Panc1 (cell line): ENCODE results near the gene WDHD1. TPM values are rescaled to one million over a fixed set of nuclear protein-coding genes. Genes with fewer than 3 reads are reported as not detected.

ENCODE experiments used
- ATAC-seq: fragments of 200-7000 bp; cut with Tn5 transposase; 2 replicates; pipeline ENCODE4 v1.9.1; 2020; ENCODE audit warnings: mild to moderate bottlenecking, moderate library complexity
- BruUV-seq: library from RNA; stranded (reverse); fragments of 400-500 nt; replicated peaks from 2 replicates; lab custom pipeline; 2021; lab: Mats Ljungman, UMichigan
- CTCF ChIA-PET: fragments of 300-600 bp; sonication (Branson Sonifier 250); formaldehyde crosslinking; loops from one replicate; lab custom pipeline; 2022; ENCODE audit warnings: antibody characterized with exemption; lab: Charles Lee
- POLR2A ChIA-PET: fragments of 300-600 bp; sonication (Branson Sonifier 250); formaldehyde crosslinking; loops from one replicate; lab custom pipeline; 2022; ENCODE audit warnings: antibody characterized with exemption; lab: Charles Lee
- DNase-seq: peaks from one replicate; pipeline ENCODE4 v3.0.0-alpha.2; 2010; ENCODE audit warnings: low read depth, low spot score
- H3K27ac ChIP-seq: 2 replicates; pipeline ENCODE4 v1.5.1; 2011; ENCODE audit warnings: mild to moderate bottlenecking, low read length, inconsistent platforms
- H3K27me3 ChIP-seq: fragments of 200-500 bp; sonication (Bioruptor generic); 2 replicates; pipeline ENCODE4 v1.6.0; 2014; ENCODE audit warnings: low read length, inconsistent platforms; ENCODE audit not compliant: control insufficient read depth, insufficient read depth
- H3K36me3 ChIP-seq: fragments of 200-500 bp; sonication (Bioruptor generic); 2 replicates; pipeline ENCODE4 v1.5.1; 2014; ENCODE audit warnings: inconsistent platforms, mild to moderate bottlenecking, low read length, moderate library complexity; ENCODE audit not compliant: control insufficient read depth, insufficient read depth
- H3K4me1 ChIP-seq: 2 replicates; pipeline ENCODE4 v1.5.1; 2011; ENCODE audit warnings: inconsistent platforms, mild to moderate bottlenecking, low read length, moderate library complexity; ENCODE audit not compliant: control insufficient read depth, insufficient read depth
- H3K4me3 ChIP-seq, 2 experiments: 2 replicates each; pipeline ENCODE4 v1.5.1; 2011 to 2012; ENCODE audit warnings: low read depth in 2 of 2, low read length in 2 of 2, mild to moderate bottlenecking in 2 of 2, inconsistent platforms in 1 of 2, moderate library complexity in 1 of 2
- H3K9me3 ChIP-seq: fragments of 200-500 bp; sonication (Bioruptor generic); 2 replicates; pipeline ENCODE4 v1.5.1; 2014; ENCODE audit warnings: low read depth, mild to moderate bottlenecking, inconsistent platforms, low read length, moderate library complexity; ENCODE audit not compliant: control insufficient read depth, insufficient read depth
- POLR2AphosphoS5 ChIP-seq: IDR thresholded peaks from 2 replicates; pipeline ENCODE4 v1.6.1; 2012; ENCODE audit warnings: mild to moderate bottlenecking, low read depth, low read length, moderate library complexity
- SIN3A ChIP-seq: IDR thresholded peaks from 2 replicates; pipeline ENCODE4 v1.6.1; 2012; ENCODE audit warnings: low read depth, mild to moderate bottlenecking, low read length, moderate library complexity, borderline replicate concordance; ENCODE audit not compliant: insufficient read depth
- TCF7L2 ChIP-seq: IDR thresholded peaks from 2 replicates; pipeline ENCODE4 v1.6.1; 2011; ENCODE audit warnings: mild to moderate bottlenecking, low read depth, low read length, inconsistent platforms
- in situ Hi-C: cut with HindIII; loops from 2 replicates; pipeline ENCODE4 v1.10.0; 2016; ENCODE audit warnings: low sequenced_read_pairs, low pct_unique_long_range_greater_than_20kb
- intact Hi-C: fragments of 100-400 bp; cut with micrococcal nuclease; formaldehyde crosslinking; loops from one replicate; pipeline ENCODE4 v1.10.0; 2022; ENCODE audit not compliant: unreplicated experiment
- total RNA-seq: library from RNA; stranded (reverse); gene quantifications from one replicate; pipeline ENCODE4 v1.2.1, GENCODE V29; 2021; ENCODE audit not compliant: unreplicated experiment
- TF ChIP-seq, protein P1 (sequence below): fragments of 450-650 bp; IDR thresholded peaks from 2 replicates; pipeline ENCODE4 v1.5.1; 2017; ENCODE audit warnings: mild to moderate bottlenecking
- TF ChIP-seq, protein P2 (sequence below), 2 experiments: IDR thresholded peaks; 2 replicates each; pipeline ENCODE4 v1.6.1; 2011 to 2012; ENCODE audit warnings: low read depth in 2 of 2, control low read depth in 1 of 2, low read length in 1 of 2, mild to moderate bottlenecking in 1 of 2, moderate library complexity in 1 of 2; ENCODE audit not compliant: insufficient read depth in 1 of 2

Gene WDHD1
- total RNA-seq, 1 experiment from 2014 or later, result 21.7 TPM

- ChIA-PET POLR2A (no interaction called here), CTCF (no interaction called here)
- no TSS peak for BruUV-seq
- TF ChIP-seq TCF7L2, result no peak
- TF ChIP-seq, protein P1, sequence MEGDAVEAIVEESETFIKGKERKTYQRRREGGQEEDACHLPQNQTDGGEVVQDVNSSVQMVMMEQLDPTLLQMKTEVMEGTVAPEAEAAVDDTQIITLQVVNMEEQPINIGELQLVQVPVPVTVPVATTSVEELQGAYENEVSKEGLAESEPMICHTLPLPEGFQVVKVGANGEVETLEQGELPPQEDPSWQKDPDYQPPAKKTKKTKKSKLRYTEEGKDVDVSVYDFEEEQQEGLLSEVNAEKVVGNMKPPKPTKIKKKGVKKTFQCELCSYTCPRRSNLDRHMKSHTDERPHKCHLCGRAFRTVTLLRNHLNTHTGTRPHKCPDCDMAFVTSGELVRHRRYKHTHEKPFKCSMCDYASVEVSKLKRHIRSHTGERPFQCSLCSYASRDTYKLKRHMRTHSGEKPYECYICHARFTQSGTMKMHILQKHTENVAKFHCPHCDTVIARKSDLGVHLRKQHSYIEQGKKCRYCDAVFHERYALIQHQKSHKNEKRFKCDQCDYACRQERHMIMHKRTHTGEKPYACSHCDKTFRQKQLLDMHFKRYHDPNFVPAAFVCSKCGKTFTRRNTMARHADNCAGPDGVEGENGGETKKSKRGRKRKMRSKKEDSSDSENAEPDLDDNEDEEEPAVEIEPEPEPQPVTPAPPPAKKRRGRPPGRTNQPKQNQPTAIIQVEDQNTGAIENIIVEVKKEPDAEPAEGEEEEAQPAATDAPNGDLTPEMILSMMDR, result no peak
- no peak for TF ChIP-seq SIN3A
- TF ChIP-seq POLR2AphosphoS5, result no peak
- TF ChIP-seq, protein P2, sequence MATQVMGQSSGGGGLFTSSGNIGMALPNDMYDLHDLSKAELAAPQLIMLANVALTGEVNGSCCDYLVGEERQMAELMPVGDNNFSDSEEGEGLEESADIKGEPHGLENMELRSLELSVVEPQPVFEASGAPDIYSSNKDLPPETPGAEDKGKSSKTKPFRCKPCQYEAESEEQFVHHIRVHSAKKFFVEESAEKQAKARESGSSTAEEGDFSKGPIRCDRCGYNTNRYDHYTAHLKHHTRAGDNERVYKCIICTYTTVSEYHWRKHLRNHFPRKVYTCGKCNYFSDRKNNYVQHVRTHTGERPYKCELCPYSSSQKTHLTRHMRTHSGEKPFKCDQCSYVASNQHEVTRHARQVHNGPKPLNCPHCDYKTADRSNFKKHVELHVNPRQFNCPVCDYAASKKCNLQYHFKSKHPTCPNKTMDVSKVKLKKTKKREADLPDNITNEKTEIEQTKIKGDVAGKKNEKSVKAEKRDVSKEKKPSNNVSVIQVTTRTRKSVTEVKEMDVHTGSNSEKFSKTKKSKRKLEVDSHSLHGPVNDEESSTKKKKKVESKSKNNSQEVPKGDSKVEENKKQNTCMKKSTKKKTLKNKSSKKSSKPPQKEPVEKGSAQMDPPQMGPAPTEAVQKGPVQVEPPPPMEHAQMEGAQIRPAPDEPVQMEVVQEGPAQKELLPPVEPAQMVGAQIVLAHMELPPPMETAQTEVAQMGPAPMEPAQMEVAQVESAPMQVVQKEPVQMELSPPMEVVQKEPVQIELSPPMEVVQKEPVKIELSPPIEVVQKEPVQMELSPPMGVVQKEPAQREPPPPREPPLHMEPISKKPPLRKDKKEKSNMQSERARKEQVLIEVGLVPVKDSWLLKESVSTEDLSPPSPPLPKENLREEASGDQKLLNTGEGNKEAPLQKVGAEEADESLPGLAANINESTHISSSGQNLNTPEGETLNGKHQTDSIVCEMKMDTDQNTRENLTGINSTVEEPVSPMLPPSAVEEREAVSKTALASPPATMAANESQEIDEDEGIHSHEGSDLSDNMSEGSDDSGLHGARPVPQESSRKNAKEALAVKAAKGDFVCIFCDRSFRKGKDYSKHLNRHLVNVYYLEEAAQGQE (IDR thresholded peaks at IDR 0.05; ENCODE audit: insufficient read depth in 1 of 2, low read depth in 2 of 2, low read length in 1 of 2), result no peak
- no peak overlapping the region for H3K4me3 ChIP-seq
- no peaks in the 10 kb centered on the region; the same call in 1 of the 2 replicates for H3K36me3 ChIP-seq
- H3K9me3 ChIP-seq, result no peaks in the 10 kb centered on the region
- intact Hi-C loops, result no loop called here
- DNase-seq (no peak), ATAC-seq (no peak)
- no peaks in the 10 kb centered on the region for H3K27me3 ChIP-seq
- H3K4me1 ChIP-seq, result no peaks in the 10 kb centered on the region
- in situ Hi-C loops, result no loop called here
- no peak overlapping the region for H3K27ac ChIP-seq
Observed at GRCh38 chr14:54935100-54935499, 91.8 kb downstream of the WDHD1 start.

DNA sequence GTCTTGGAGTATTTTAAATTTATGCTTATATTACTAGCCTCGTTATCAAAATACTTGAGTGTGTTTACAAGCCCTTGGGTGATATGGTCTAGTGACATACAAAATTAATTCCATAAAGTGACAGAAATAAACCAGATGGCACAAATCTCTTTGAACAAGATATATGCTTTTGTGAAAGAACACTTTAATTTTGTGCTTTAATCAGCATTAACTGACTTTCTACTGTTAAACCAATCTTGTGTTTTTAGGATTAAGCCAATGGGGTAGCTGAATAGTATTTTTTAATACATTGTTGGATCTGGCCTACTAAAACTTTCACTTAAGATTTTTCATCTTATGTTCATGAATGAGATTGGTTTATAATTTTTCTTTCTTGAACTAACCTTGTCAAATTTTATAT, 93.9 kb downstream of the WDHD1 start:
- TF ChIP-seq TCF7L2 (no peak), POLR2AphosphoS5 (no peak), SIN3A (no peak)
- TF ChIP-seq, protein P1, result no peak
- TF ChIP-seq, protein P2 (IDR thresholded peaks at IDR 0.05; ENCODE audit: insufficient read depth in 1 of 2, low read depth in 2 of 2, low read length in 1 of 2), result no peak
- BruUV-seq, result no TSS peak

More for the DNA sequence above, 93.9 kb downstream of the WDHD1 start:
- Histone ChIP-seq H3K27me3 (no peaks in the 10 kb centered on the region), H3K27ac (no peak overlapping the region), H3K4me1 (no peaks in the 10 kb centered on the region), H3K4me3 (no peak overlapping the region), H3K9me3 (no peaks in the 10 kb centered on the region), H3K36me3 (no peaks in the 10 kb centered on the region)
- in situ Hi-C loops (no loop called here), intact Hi-C loops (no loop called here)
- ChIA-PET CTCF (no interaction called here), POLR2A (interaction anchor here (0.6 kb wide), 1 partner anchor 102 kb away, joined by 10 read pairs; no protein-coding TSS in a partner anchor)
- DNase-seq (no peak), ATAC-seq (no peak)
